Raji (cell line): Measurements from ENCODE around the gene APOL1.

Source experiments
- POLR2A ChIP-seq: IDR thresholded peaks from 2 replicates; pipeline ENCODE4 v1.6.1; 2011; ENCODE audit warnings: low read depth, low read length, control low read depth; ENCODE audit not compliant: insufficient read depth

The APOL1 gene

GRCh38 chr22:36237462-36238372, 15.2 kb upstream of the APOL1 start:
- no peak for TF ChIP-seq POLR2A

- TF ChIP-seq POLR2A, result no peak
These were observed 14.4 kb upstream of the APOL1 start for GRCh38 chr22:36238373-36239149.

- TF ChIP-seq POLR2A, result no peak
These were observed 13.9 kb upstream of the APOL1 start for GRCh38 chr22:36239150-36239400.

GRCh38 chr22:36239401-36240171, 13.3 kb upstream of the APOL1 start, which contains the start of gene APOL2:
Gene APOL2 (minus strand): TSS chr22:36239527. CDS start chr22:36233162, 6,365 bp downstream.
- TF ChIP-seq POLR2A, result peak; percentile 79

GRCh38 chr22:36243986-36244385, 8.9 kb upstream of the APOL1 start:
- no peak for TF ChIP-seq POLR2A

- no peak for TF ChIP-seq POLR2A
These were observed 8.2 kb upstream of the APOL1 start for GRCh38 chr22:36244522-36245391.

GRCh38 chr22:36245805-36246356, 7.1 kb upstream of the APOL1 start:
- TF ChIP-seq POLR2A, result no peak

GRCh38 chr22:36246718-36247117, 6.2 kb upstream of the APOL1 start:
- no peak for TF ChIP-seq POLR2A

- no peak for TF ChIP-seq POLR2A
These were observed 5.0 kb upstream of the APOL1 start for GRCh38 chr22:36247955-36248354.

- TF ChIP-seq POLR2A, result no peak
These were observed 3.8 kb upstream of the APOL1 start for GRCh38 chr22:36249160-36249559.

GRCh38 chr22:36253523-36254490, 874 bp downstream of the APOL1 start:
- no peak for TF ChIP-seq POLR2A

- TF ChIP-seq POLR2A, result no peak
These were observed 3.5 kb downstream of the APOL1 start for GRCh38 chr22:36256478-36256877.

- TF ChIP-seq POLR2A, result no peak
These were observed 4.4 kb downstream of the APOL1 start for GRCh38 chr22:36257308-36257707.

- no peak for TF ChIP-seq POLR2A
These were observed 5.2 kb downstream of the APOL1 start for GRCh38 chr22:36257948-36258670.
